Esophagus (tissue), 2 donors: ENCODE data around the gene GSN. TPM values are rescaled to one million over a fixed set of nuclear protein-coding genes. Genes with fewer than 3 reads are reported as not detected.
"Not testable (repeated sequence)": the region's sequence is repeated elsewhere in the genome, so short reads cannot be mapped to it uniquely, and the experiment has no call there.

ENCODE experiments used
- H3K27ac ChIP-seq, 2 donors: one replicate each; pipeline ENCODE4 v1.5.1; 2013; ENCODE audit warnings: low read depth in 2 of 2, mild to moderate bottlenecking in 2 of 2, inconsistent platforms in 1 of 2, low read length in 1 of 2, moderate library complexity in 1 of 2
- H3K27me3 ChIP-seq, 2 donors: one replicate each; pipeline ENCODE4 v1.6.1; 2013; ENCODE audit warnings: low read length in 2 of 2, control low read depth in 1 of 2, mild to moderate bottlenecking in 1 of 2; ENCODE audit not compliant: insufficient read depth in 2 of 2, control insufficient read depth in 1 of 2
- H3K36me3 ChIP-seq, 2 donors: one replicate each; pipeline ENCODE4 v1.6.1; 2013; ENCODE audit warnings: low read length in 1 of 2; ENCODE audit not compliant: control insufficient read depth in 2 of 2, insufficient read depth in 2 of 2
- H3K4me1 ChIP-seq, 2 donors: one replicate each; pipeline ENCODE4 v1.6.1; 2013; ENCODE audit warnings: low read length in 1 of 2; ENCODE audit not compliant: control insufficient read depth in 2 of 2, insufficient read depth in 2 of 2
- H3K4me3 ChIP-seq, 2 donors: one replicate each; pipeline ENCODE4 v1.5.1; 2013; ENCODE audit warnings: low read length in 2 of 2, mild to moderate bottlenecking in 2 of 2, low read depth in 1 of 2, moderate library complexity in 1 of 2
- H3K9me3 ChIP-seq, 2 donors: one replicate each; pipeline ENCODE4 v1.6.1; 2013; ENCODE audit warnings: mild to moderate bottlenecking in 2 of 2, low read depth in 1 of 2, low read length in 1 of 2, moderate library complexity in 1 of 2; ENCODE audit not compliant: control insufficient read depth in 2 of 2, insufficient read depth in 1 of 2
- WGBS, 2 donors: extraction: QIAGEN DNeasy Blood & Tissue Kit; methylation state at CpG; one replicate each; pipeline ENCODE4 v1.1.7; 2013; 5-methylcytosine and 5-hydroxymethylcytosine counted together
- polyA plus RNA-seq, 2 donors: library from polyadenylated mRNA; stranded (reverse); fragments of 200-250 nt; gene quantifications; one replicate each; pipeline ENCODE4 v1.2.3, GENCODE V29; 2013
- donor health status: healthy with polysubstance abuse.
- donor health status: Bipolar disorder and iron deficiency.

GSN gene
- polyA plus RNA-seq, 2 donors: 198 to 418 TPM

DNA sequence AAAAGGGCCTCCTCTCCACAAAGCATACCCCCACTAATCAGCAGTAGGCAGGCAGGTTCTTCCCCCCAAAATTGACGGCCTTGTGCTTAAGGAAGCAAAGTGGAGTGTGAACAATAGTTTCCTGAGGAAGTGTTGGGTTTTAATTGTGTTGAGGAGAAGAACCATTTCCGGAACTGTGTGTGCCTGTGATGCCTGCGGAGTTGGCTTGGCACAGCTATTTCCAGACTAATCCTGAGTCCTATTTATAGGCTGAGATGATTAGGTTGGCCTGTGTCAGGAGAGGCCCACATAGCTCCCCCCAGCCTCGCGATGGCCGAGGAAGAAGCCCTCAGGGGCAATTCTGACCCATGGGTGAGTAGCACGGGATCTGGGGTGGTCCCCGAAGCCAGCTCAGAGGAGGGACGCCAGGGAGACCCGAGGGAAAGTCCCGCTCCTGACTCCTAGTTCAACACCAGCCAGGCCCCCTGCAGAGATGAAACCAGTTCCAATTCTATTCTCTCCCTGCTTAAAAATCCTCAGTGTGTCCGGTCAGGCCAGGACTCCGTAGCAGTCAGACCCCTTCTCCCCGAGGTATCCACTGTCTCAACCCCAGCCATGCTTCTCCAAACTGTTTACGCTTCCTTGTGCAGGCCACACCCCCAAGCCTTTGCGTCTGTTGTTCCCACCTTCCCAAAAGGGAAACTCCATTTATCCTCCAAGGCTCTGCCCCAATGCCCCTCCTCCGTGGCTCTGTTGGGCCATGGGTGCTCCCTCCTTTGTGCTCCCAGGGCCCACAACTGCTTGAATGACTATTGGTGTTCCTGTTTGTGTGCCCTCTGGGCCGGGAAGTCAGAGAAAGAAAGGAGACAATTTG is 18.1 kb downstream of the GSN start:
- H3K27me3 ChIP-seq: no peaks in the 10 kb centered on the region
- WGBS, 2 donors: 27 to 32% methylated on average over 18 of the region's 18 CpGs
- H3K36me3 ChIP-seq: no peaks in the 10 kb centered on the region
- H3K4me1 ChIP-seq: peaks cover 18 to 61% of the 10 kb centered on the region in 2 donors
- H3K9me3 ChIP-seq: no peaks in the 10 kb centered on the region
- H3K4me3 ChIP-seq: no peak overlapping the region
- H3K27ac ChIP-seq: peak overlapping the region; percentile 99

DNA sequence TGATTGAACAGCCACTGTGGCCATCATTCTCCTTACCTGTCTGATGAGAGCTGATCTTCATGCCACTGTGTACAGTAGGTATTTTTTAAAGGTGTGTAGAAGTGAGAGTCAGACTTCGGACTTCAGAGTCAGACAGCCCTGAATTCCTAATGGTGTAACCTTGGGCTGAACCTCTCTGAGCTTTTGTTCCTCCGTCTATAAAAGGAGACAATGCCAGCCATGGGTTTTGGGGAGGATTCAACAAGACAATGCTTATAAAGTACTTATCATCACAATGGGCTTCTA is 18.7 kb downstream of the GSN start:
- no peak overlapping the region for H3K4me3 ChIP-seq
- H3K36me3 ChIP-seq: no peaks in the 10 kb centered on the region
- WGBS, 2 donors: 20 to 51% methylated on average over 2 of the region's 2 CpGs
- peak overlapping the region; percentile 99 for H3K27ac ChIP-seq
- peaks cover 14 to 55% of the 10 kb centered on the region in 2 donors for H3K4me1 ChIP-seq
- no peaks in the 10 kb centered on the region for H3K9me3 ChIP-seq
- no peaks in the 10 kb centered on the region for H3K27me3 ChIP-seq

DNA sequence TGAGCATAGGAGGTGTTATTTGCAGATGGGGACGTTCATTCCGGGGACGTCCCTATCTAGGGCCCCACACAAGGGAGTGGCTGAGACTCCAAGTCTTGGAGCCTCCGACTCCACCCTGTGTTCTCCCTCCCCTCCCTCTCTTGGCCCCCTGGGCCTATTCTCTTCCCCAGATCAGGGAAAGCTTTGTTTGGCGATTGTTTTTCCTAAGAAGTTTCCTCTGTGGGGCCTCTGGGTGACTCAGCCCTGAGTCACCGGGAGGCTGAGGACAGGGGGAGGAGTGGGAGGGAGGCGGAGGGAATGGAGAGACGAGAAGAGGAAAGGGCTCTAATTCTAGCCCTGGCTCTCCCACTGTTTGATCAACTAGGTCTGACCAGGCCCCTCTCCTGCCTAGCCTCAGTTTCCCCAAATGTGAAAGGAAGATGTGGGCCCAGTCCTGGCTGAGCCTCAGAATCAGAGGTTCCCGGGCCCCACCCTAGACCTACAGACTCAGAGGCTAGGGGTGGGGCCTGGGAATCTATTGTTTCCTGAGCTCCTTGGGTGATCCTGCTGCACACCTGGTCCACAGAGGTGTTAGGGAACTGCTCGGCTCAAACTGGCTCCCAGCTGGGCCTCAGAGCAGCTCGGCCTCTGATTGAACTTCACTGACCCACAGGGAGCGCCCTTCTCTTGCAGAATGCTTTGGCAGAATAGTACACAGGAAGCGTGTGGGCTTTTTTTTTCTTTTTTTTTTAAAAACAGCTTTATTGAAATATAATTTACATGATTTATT is 19.2 kb downstream of the GSN start:
- Histone ChIP-seq H3K4me1 (peaks cover 13 to 52% of the 10 kb centered on the region in 2 donors), H3K9me3 (no peaks in the 10 kb centered on the region), H3K27ac (peak overlapping the region; percentile 99), H3K36me3 (no peaks in the 10 kb centered on the region), H3K27me3 (no peaks in the 10 kb centered on the region), H3K4me3 (no peak overlapping the region)
- 10 to 13% methylated on average over 12 to 13 of the region's 13 CpGs for WGBS, 2 donors

DNA sequence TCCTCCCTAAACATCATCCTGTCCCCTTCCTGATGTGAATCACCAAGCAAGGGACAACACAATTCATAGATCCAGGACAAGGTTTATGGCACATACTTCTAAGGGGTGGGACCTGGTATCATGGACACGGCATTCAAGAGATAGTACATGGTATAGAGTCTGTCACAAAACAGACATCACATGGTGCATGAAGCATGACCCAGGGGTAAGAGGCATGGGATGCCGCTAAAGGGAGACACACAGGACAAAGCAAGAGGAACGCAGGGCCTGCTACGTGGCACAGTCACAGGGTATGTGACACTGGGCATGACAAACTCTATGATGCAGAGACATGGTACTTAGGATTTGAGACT is 20.7 kb downstream of the GSN start:
- Histone ChIP-seq H3K9me3 (no peaks in the 10 kb centered on the region), H3K27me3 (no peaks in the 10 kb centered on the region), H3K27ac (peak overlapping the region; percentile 99 to 100), H3K4me3 (no peak overlapping the region), H3K36me3 (no peaks in the 10 kb centered on the region), H3K4me1 (peaks cover 16 to 45% of the 10 kb centered on the region in 2 donors)
- WGBS, 2 donors: 36 to 46% methylated on average over 4 of the region's 4 CpGs

DNA sequence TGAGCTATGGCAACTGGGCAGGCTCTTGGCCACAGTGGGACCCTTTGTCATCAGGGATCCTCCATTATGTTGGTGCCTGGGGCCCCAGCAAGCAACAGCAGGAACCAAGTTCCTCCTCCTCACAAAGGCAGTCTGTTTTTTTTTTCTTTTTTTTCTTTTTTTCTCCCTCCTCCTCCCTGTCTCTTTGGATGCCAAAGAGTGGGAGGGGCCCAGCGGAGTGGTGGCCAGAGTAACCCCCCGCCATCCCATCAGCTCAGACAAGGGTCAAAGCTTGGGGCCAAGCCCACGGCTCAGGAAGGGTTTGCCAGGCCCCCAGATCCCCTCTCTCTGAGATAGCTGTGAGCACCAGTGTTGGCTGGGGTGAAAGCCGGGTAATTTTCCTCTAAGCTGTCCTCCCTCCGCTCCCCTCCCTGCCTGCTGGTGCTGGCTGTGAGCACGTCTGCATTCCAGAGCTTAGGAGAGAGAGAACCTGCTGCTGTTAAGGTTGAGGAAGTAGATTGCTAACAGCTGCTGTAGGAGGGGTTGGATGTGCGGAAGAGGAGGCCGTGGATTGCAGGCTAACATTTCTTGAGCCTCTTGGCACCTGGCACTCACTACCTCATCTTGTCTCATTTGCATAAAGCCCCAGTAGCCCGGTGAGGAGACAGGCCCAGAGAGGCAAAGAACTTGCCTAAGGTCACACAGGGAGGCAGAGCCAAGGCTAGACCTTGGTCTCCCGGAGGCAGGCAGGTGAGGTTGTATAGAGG is 21.2 kb downstream of the GSN start:
- Histone ChIP-seq H3K4me1 (peaks cover 13 to 40% of the 10 kb centered on the region in 2 donors), H3K27me3 (no peaks in the 10 kb centered on the region), H3K27ac (peak overlapping the region; percentile 99 to 100), H3K36me3 (no peaks in the 10 kb centered on the region), H3K4me3 (no peak overlapping the region), H3K9me3 (no peaks in the 10 kb centered on the region)
- 20 to 34% methylated on average over 10 of the region's 10 CpGs for WGBS, 2 donors

DNA sequence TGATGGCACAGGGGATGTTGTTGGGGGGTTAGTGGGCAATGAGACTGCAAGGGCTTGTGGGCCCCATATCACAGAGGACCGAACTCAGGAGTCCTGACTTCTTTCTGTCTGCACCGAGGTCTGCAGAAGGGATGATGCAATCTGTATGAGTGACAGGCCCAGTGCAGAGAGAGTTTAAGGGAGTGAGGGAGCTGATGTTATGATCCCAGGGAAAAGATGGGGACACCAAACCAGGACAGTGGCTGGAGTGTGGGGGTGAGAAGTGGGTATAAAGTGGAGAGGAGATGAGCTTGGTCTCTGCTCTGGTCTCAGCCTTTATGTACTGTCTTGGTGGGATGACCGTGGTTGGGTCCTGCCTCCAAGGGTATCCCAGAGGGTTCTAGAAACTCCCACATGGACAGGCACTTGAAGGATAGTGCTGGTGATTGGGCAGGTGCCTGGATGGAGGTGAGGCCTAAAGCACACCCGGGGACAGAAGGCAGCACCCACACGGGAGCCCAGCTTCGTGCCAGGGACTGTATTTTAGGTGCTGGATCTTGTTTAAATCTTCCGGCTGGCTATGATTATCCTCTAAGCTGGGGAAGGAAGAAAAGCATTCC is 21.9 kb downstream of the GSN start:
- no peaks in the 10 kb centered on the region for H3K36me3 ChIP-seq
- no peaks in the 10 kb centered on the region for H3K27me3 ChIP-seq
- WGBS, 2 donors: 47 to 57% methylated on average over 7 of the region's 7 CpGs
- H3K4me1 ChIP-seq: peaks cover 10 to 34% of the 10 kb centered on the region in 2 donors
- H3K4me3 ChIP-seq: no peak overlapping the region
- H3K27ac ChIP-seq: peak overlapping the region; percentile 99 to 100
- no peaks in the 10 kb centered on the region for H3K9me3 ChIP-seq

DNA sequence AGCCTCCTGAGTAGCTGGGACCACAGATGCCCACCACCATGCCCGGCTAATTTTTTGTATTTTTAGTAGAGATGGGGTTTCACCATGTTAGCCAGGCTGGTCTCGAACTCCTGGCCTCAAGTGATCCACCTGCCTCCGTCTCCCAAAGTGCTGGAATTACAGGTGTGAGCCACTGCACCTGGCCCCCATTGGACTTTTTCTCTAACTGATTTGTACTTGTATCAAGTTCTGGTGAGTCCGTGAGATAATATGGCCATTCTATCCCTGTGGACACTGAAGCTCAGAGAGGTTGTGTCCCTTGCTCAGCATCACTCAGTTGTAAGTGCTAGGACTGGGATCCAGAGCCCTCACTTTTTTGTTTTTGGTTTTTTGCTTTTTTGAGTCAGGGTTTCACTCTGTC is 23.6 kb downstream of the GSN start:
- H3K4me3 ChIP-seq, H3K36me3 ChIP-seq, H3K9me3 ChIP-seq, H3K27me3 ChIP-seq: not testable (repeated sequence)
- peak overlapping the region in 1 of 2 donors; percentile 6 for H3K27ac ChIP-seq
- peaks cover 12 to 32% of the 10 kb centered on the region in 2 donors for H3K4me1 ChIP-seq
- WGBS, 2 donors: 82 to 95% methylated on average over 4 of the region's 4 CpGs

DNA sequence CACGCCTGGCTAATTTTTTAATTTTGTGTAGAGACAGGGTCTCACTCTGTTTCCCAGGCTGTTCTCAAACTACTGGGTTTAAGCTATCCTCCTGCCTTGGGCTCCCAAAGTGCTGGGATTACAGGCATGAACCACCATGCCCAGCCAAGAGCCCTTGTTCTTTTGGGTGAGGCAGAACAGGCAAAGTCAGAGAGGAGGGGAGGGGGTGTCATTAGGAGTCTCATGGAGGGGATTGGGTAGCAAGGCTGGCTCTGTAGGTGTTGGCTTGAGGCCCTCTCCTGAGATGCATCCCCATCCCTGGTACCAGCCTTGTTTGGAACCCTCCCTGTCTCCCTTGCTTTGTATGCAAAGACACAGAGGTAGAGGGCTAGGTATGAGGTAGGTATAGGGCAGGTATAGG is 24.1 kb downstream of the GSN start:
- H3K27me3 ChIP-seq: no peaks in the 10 kb centered on the region
- H3K27ac ChIP-seq: peak overlapping the region in 1 of 2 donors; percentile 60
- no peaks in the 10 kb centered on the region for H3K9me3 ChIP-seq
- H3K4me3 ChIP-seq: no peak overlapping the region
- 99 to 100% methylated on average over 1 of the region's 1 CpG for WGBS, 2 donors
- H3K36me3 ChIP-seq: no peaks in the 10 kb centered on the region
- H3K4me1 ChIP-seq: peaks cover 12 to 35% of the 10 kb centered on the region in 2 donors

DNA sequence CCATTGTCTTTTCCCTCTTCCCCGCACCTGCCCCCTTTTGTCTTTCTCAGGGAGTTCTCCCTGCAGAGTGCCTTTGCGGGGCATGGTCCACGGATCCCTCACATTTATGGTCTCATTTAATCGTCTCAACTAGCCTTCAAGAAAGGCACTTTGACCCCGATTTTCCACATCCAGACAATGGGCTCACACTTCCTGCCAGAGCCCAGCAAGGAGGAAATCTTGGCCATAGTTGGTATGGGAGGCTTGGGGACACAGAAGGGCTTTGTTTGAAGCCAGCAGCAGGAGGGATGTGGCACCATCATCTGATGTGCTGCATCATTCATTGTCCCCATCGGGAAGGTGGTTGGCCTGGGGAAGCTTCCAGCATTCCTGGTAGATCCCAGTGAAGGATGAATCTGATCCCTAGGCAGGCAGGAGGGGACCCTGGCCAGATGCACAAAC is 24.9 kb downstream of the GSN start:
- WGBS, 2 donors: 80 to 81% methylated on average over 6 of the region's 6 CpGs
- Histone ChIP-seq H3K4me1 (peaks cover 12 to 33% of the 10 kb centered on the region in 2 donors), H3K36me3 (no peaks in the 10 kb centered on the region), H3K4me3 (no peak overlapping the region), H3K9me3 (no peaks in the 10 kb centered on the region), H3K27me3 (no peaks in the 10 kb centered on the region), H3K27ac (peak overlapping the region; percentile 9 to 60)
